GM20431 (cell line): ENCODE data around the gene FKBP1A.

Experiments
- in situ Hi-C: fragments of 300-500 bp; cut with MseI, MboI; formaldehyde crosslinking; loops from one replicate; pipeline ENCODE4 v1.15.0; 2020; ENCODE audit warnings: low sequenced_read_pairs; ENCODE audit not compliant: unreplicated experiment

Gene FKBP1A

GRCh38 chr20:1389703-1390580 lies 2.9 kb downstream of the FKBP1A start:
- in situ Hi-C loops: no loop called here

- in situ Hi-C loops: no loop called here
Measured at GRCh38 chr20:1388741-1389483, 3.9 kb downstream of the FKBP1A start.

- in situ Hi-C loops: no loop called here
Measured at GRCh38 chr20:1388253-1388652, 4.6 kb downstream of the FKBP1A start.

- in situ Hi-C loops: no loop called here
Measured at GRCh38 chr20:1386323-1386722, 6.5 kb downstream of the FKBP1A start.

GRCh38 chr20:1383623-1384404 lies 9.0 kb downstream of the FKBP1A start:
- in situ Hi-C loops: no loop called here

- in situ Hi-C loops: no loop called here
Measured at GRCh38 chr20:1382670-1383069, 10.2 kb downstream of the FKBP1A start.

GRCh38 chr20:1381753-1382591 lies 10.9 kb downstream of the FKBP1A start:
- in situ Hi-C loops: no loop called here

GRCh38 chr20:1378735-1379125 lies 14.1 kb downstream of the FKBP1A start:
- in situ Hi-C loops: no loop called here

GRCh38 chr20:1377984-1378734 lies 14.7 kb downstream of the FKBP1A start:
- in situ Hi-C loops: no loop called here

- in situ Hi-C loops: no loop called here
Measured at GRCh38 chr20:1377341-1377871, 15.4 kb downstream of the FKBP1A start.

- in situ Hi-C loops: no loop called here
Measured at GRCh38 chr20:1376408-1377270, 16.2 kb downstream of the FKBP1A start.

GRCh38 chr20:1376007-1376406 lies 16.8 kb downstream of the FKBP1A start:
- in situ Hi-C loops: no loop called here

GRCh38 chr20:1375515-1375914 lies 17.3 kb downstream of the FKBP1A start:
- in situ Hi-C loops: no loop called here

- in situ Hi-C loops: no loop called here
Measured at GRCh38 chr20:1374246-1374645, 18.6 kb downstream of the FKBP1A start.

GRCh38 chr20:1373614-1374013 lies 19.2 kb downstream of the FKBP1A start:
- in situ Hi-C loops: no loop called here

- in situ Hi-C loops: no loop called here
Measured at GRCh38 chr20:1373036-1373435, 19.8 kb downstream of the FKBP1A start.

GRCh38 chr20:1371830-1372539 lies 20.9 kb downstream of the FKBP1A start:
- in situ Hi-C loops: no loop called here
